ENCODE results near the gene WNT2.

WNT2 gene

GRCh38 chr7:117238937-117239336 lies 83.9 kb downstream of the WNT2 start:
- no peak overlapping the region for H3K4me3 ChIP-seq (ENCODE audit: low read depth, low read length)
- no peaks in the 10 kb centered on the region for H3K4me1 ChIP-seq (ENCODE audit: control insufficient read depth, insufficient read depth, low read length)
- no peak overlapping the region for H3K27ac ChIP-seq (ENCODE audit: low read depth, low read length)
- H3K36me3 ChIP-seq (ENCODE audit: control insufficient read depth, insufficient read depth, low read length) = no peaks in the 10 kb centered on the region
- H3K9ac ChIP-seq (ENCODE audit: low read depth, low read length) = no peak overlapping the region
- no peaks in the 10 kb centered on the region for H3K9me3 ChIP-seq (ENCODE audit: control insufficient read depth, insufficient read depth, low read length)
- no peaks in the 10 kb centered on the region for H3K27me3 ChIP-seq (ENCODE audit: control insufficient read depth, insufficient read depth, low read length)

GRCh38 chr7:117238472-117238871 lies 84.4 kb downstream of the WNT2 start:
- no peaks in the 10 kb centered on the region for H3K9me3 ChIP-seq (ENCODE audit: control insufficient read depth, insufficient read depth, low read length)
- no peak overlapping the region for H3K9ac ChIP-seq (ENCODE audit: low read depth, low read length)
- H3K27me3 ChIP-seq (ENCODE audit: control insufficient read depth, insufficient read depth, low read length) = no peaks in the 10 kb centered on the region
- H3K27ac ChIP-seq (ENCODE audit: low read depth, low read length) = no peak overlapping the region
- H3K4me1 ChIP-seq (ENCODE audit: control insufficient read depth, insufficient read depth, low read length) = no peaks in the 10 kb centered on the region
- H3K36me3 ChIP-seq (ENCODE audit: control insufficient read depth, insufficient read depth, low read length) = no peaks in the 10 kb centered on the region
- no peak overlapping the region for H3K4me3 ChIP-seq (ENCODE audit: low read depth, low read length)

GRCh38 chr7:117237646-117238045 lies 85.2 kb downstream of the WNT2 start:
- no peaks in the 10 kb centered on the region for H3K36me3 ChIP-seq (ENCODE audit: control insufficient read depth, insufficient read depth, low read length)
- H3K4me3 ChIP-seq (ENCODE audit: low read depth, low read length) = no peak overlapping the region
- H3K27me3 ChIP-seq (ENCODE audit: control insufficient read depth, insufficient read depth, low read length) = no peaks in the 10 kb centered on the region
- no peaks in the 10 kb centered on the region for H3K4me1 ChIP-seq (ENCODE audit: control insufficient read depth, insufficient read depth, low read length)
- H3K27ac ChIP-seq (ENCODE audit: low read depth, low read length) = no peak overlapping the region
- no peaks in the 10 kb centered on the region for H3K9me3 ChIP-seq (ENCODE audit: control insufficient read depth, insufficient read depth, low read length)
- no peak overlapping the region for H3K9ac ChIP-seq (ENCODE audit: low read depth, low read length)

GRCh38 chr7:117231047-117231359 lies 91.9 kb downstream of the WNT2 start:
- no peaks in the 10 kb centered on the region for H3K9me3 ChIP-seq (ENCODE audit: control insufficient read depth, insufficient read depth, low read length)
- no peaks in the 10 kb centered on the region for H3K36me3 ChIP-seq (ENCODE audit: control insufficient read depth, insufficient read depth, low read length)
- no peaks in the 10 kb centered on the region for H3K27me3 ChIP-seq (ENCODE audit: control insufficient read depth, insufficient read depth, low read length)
- H3K9ac ChIP-seq (ENCODE audit: low read depth, low read length) = no peak overlapping the region
- no peak overlapping the region for H3K4me3 ChIP-seq (ENCODE audit: low read depth, low read length)
- H3K27ac ChIP-seq (ENCODE audit: low read depth, low read length) = no peak overlapping the region
- H3K4me1 ChIP-seq (ENCODE audit: control insufficient read depth, insufficient read depth, low read length) = peaks cover 3% of the 10 kb centered on the region; the same call in 1 of the 2 replicates

GRCh38 chr7:117230276-117231046 lies 92.4 kb downstream of the WNT2 start:
- Histone ChIP-seq H3K27me3 (ENCODE audit: control insufficient read depth, insufficient read depth, low read length) (no peaks in the 10 kb centered on the region), H3K4me1 (ENCODE audit: control insufficient read depth, insufficient read depth, low read length) (peaks cover 5% of the 10 kb centered on the region; the same call in 1 of the 2 replicates), H3K27ac (ENCODE audit: low read depth, low read length) (no peak overlapping the region), H3K36me3 (ENCODE audit: control insufficient read depth, insufficient read depth, low read length) (no peaks in the 10 kb centered on the region), H3K9ac (ENCODE audit: low read depth, low read length) (no peak overlapping the region), H3K4me3 (ENCODE audit: low read depth, low read length) (no peak overlapping the region), H3K9me3 (ENCODE audit: control insufficient read depth, insufficient read depth, low read length) (no peaks in the 10 kb centered on the region)

GRCh38 chr7:117229350-117229749 lies 93.5 kb downstream of the WNT2 start:
- no peaks in the 10 kb centered on the region for H3K9me3 ChIP-seq (ENCODE audit: control insufficient read depth, insufficient read depth, low read length)
- H3K36me3 ChIP-seq (ENCODE audit: control insufficient read depth, insufficient read depth, low read length) = no peaks in the 10 kb centered on the region
- H3K27me3 ChIP-seq (ENCODE audit: control insufficient read depth, insufficient read depth, low read length) = no peaks in the 10 kb centered on the region
- H3K4me1 ChIP-seq (ENCODE audit: control insufficient read depth, insufficient read depth, low read length) = peaks cover 5% of the 10 kb centered on the region; the same call in 1 of the 2 replicates
- no peak overlapping the region for H3K4me3 ChIP-seq (ENCODE audit: low read depth, low read length)
- H3K27ac ChIP-seq (ENCODE audit: low read depth, low read length) = no peak overlapping the region
- no peak overlapping the region for H3K9ac ChIP-seq (ENCODE audit: low read depth, low read length)

- no peaks in the 10 kb centered on the region for H3K9me3 ChIP-seq (ENCODE audit: control insufficient read depth, insufficient read depth, low read length)
- no peak overlapping the region for H3K27ac ChIP-seq (ENCODE audit: low read depth, low read length)
- no peak overlapping the region for H3K9ac ChIP-seq (ENCODE audit: low read depth, low read length)
- H3K4me3 ChIP-seq (ENCODE audit: low read depth, low read length) = no peak overlapping the region
- peaks cover 5% of the 10 kb centered on the region; the same call in 1 of the 2 replicates for H3K4me1 ChIP-seq (ENCODE audit: control insufficient read depth, insufficient read depth, low read length)
- no peaks in the 10 kb centered on the region for H3K36me3 ChIP-seq (ENCODE audit: control insufficient read depth, insufficient read depth, low read length)
- H3K27me3 ChIP-seq (ENCODE audit: control insufficient read depth, insufficient read depth, low read length) = no peaks in the 10 kb centered on the region
These were observed 95.8 kb downstream of the WNT2 start for GRCh38 chr7:117227091-117227490.

GRCh38 chr7:117225536-117225935 lies 97.3 kb downstream of the WNT2 start:
- Histone ChIP-seq H3K27me3 (ENCODE audit: control insufficient read depth, insufficient read depth, low read length) (no peaks in the 10 kb centered on the region), H3K27ac (ENCODE audit: low read depth, low read length) (no peak overlapping the region), H3K9ac (ENCODE audit: low read depth, low read length) (no peak overlapping the region), H3K4me1 (ENCODE audit: control insufficient read depth, insufficient read depth, low read length) (peaks cover 5% of the 10 kb centered on the region; the same call in 1 of the 2 replicates), H3K4me3 (ENCODE audit: low read depth, low read length) (no peak overlapping the region), H3K9me3 (ENCODE audit: control insufficient read depth, insufficient read depth, low read length) (no peaks in the 10 kb centered on the region), H3K36me3 (ENCODE audit: control insufficient read depth, insufficient read depth, low read length) (no peaks in the 10 kb centered on the region)
